Mesenchymal stem cell (in vitro differentiated cells and primary cell): ENCODE measurements around the gene DNAI7.

Experiments used
- DNase-seq: peaks from one replicate; pipeline ENCODE4 v3.0.0-alpha.2; 2013
- H2AFZ ChIP-seq: one replicate; pipeline ENCODE4 v1.6.1; 2013; ENCODE audit warnings: low read depth, mild to moderate bottlenecking, control low read depth, inconsistent platforms, low read length, moderate library complexity
- H2AK5ac ChIP-seq: 2 replicates; pipeline ENCODE4 v1.6.1; 2013; ENCODE audit warnings: low read length, moderate library complexity, mild to moderate bottlenecking, inconsistent platforms; ENCODE audit not compliant: severe bottlenecking
- H2BK120ac ChIP-seq: one replicate; pipeline ENCODE4 v1.6.1; 2013; ENCODE audit warnings: low read depth, mild to moderate bottlenecking, inconsistent platforms, low read length, moderate library complexity
- H2BK12ac ChIP-seq, 2 experiments: one replicate each; pipeline ENCODE4 v1.6.1; 2013; ENCODE audit warnings: inconsistent platforms in 2 of 2, low read length in 2 of 2, mild to moderate bottlenecking in 2 of 2, moderate library complexity in 2 of 2, control low read depth in 1 of 2
- H2BK15ac ChIP-seq: one replicate; pipeline ENCODE4 v1.6.1; 2013; ENCODE audit warnings: mild to moderate bottlenecking, low read depth, inconsistent platforms; ENCODE audit not compliant: poor library complexity, severe bottlenecking
- H2BK5ac ChIP-seq: 2 replicates; pipeline ENCODE4 v1.6.1; 2013; ENCODE audit warnings: low read depth, mild to moderate bottlenecking, low read length, control low read depth, inconsistent platforms; ENCODE audit not compliant: poor library complexity, severe bottlenecking
- H3K14ac ChIP-seq, 2 experiments: one replicate each; pipeline ENCODE4 v1.6.1; 2013; ENCODE audit warnings: inconsistent platforms in 2 of 2, low read length in 2 of 2, control low read depth in 1 of 2, mild to moderate bottlenecking in 1 of 2, moderate library complexity in 1 of 2
- H3K18ac ChIP-seq, 2 experiments: one replicate each; pipeline ENCODE4 v1.6.1; 2013; ENCODE audit warnings: inconsistent platforms in 2 of 2, low read length in 2 of 2, control low read depth in 1 of 2, low read depth in 1 of 2, mild to moderate bottlenecking in 1 of 2
- H3K23ac ChIP-seq, 2 experiments: one replicate each; pipeline ENCODE4 v1.6.1; 2013; ENCODE audit warnings: inconsistent platforms in 2 of 2, low read length in 2 of 2, mild to moderate bottlenecking in 2 of 2, moderate library complexity in 2 of 2, control low read depth in 1 of 2
- H3K27ac ChIP-seq: 2 replicates; pipeline ENCODE4 v1.5.1; 2013; ENCODE audit warnings: mild to moderate bottlenecking, moderate library complexity, low read length, control low read depth, inconsistent platforms; ENCODE audit not compliant: poor library complexity, severe bottlenecking
- H3K27me3 ChIP-seq, 2 experiments: 2 replicates each; pipeline versions ENCODE4 v1.6.1 to v1.7.0; 2013; ENCODE audit warnings: low read length in 2 of 2, mild to moderate bottlenecking in 2 of 2, moderate library complexity in 2 of 2, control low read depth in 1 of 2, inconsistent platforms in 1 of 2; ENCODE audit not compliant: control insufficient read depth in 1 of 2, insufficient read depth in 1 of 2
- H3K36me3 ChIP-seq, 2 experiments: 2 replicates each; pipeline versions ENCODE4 v1.6.1 to v1.7.0; 2013; ENCODE audit warnings: low read length in 2 of 2, control low read depth in 1 of 2, inconsistent platforms in 1 of 2, low read depth in 1 of 2, mild to moderate bottlenecking in 1 of 2; ENCODE audit not compliant: insufficient read depth in 2 of 2, control insufficient read depth in 1 of 2
- H3K4ac ChIP-seq, 2 experiments: one replicate each; pipeline ENCODE4 v1.6.1; 2013; ENCODE audit warnings: inconsistent platforms in 2 of 2, low read length in 2 of 2, mild to moderate bottlenecking in 2 of 2, moderate library complexity in 2 of 2, control low read depth in 1 of 2, low read depth in 1 of 2
- H3K4me1 ChIP-seq: 2 replicates; pipeline ENCODE4 v1.6.1; 2013; ENCODE audit warnings: low read depth, low read length, control low read depth; ENCODE audit not compliant: control insufficient read depth, insufficient read depth
- H3K4me2 ChIP-seq: 2 replicates; pipeline ENCODE4 v1.6.1; 2013; ENCODE audit warnings: low read length, mild to moderate bottlenecking, inconsistent platforms; ENCODE audit not compliant: poor library complexity, severe bottlenecking
- H3K4me3 ChIP-seq, 2 experiments: 2 replicates each; pipeline versions ENCODE4 v1.5.1 to v1.7.0; 2013; ENCODE audit warnings: low read length in 2 of 2, mild to moderate bottlenecking in 2 of 2, control low read depth in 1 of 2, low read depth in 1 of 2; ENCODE audit not compliant: insufficient read depth in 1 of 2
- H3K79me1 ChIP-seq: replicated peaks from 2 replicates; pipeline ENCODE4 v1.6.1; 2013; ENCODE audit warnings: mild to moderate bottlenecking, control low read depth, low read length, inconsistent platforms; ENCODE audit not compliant: poor library complexity, severe bottlenecking
- H3K9ac ChIP-seq: 2 replicates; pipeline ENCODE4 v1.7.0; 2013; ENCODE audit warnings: mild to moderate bottlenecking, low read length, moderate library complexity
- H3K9me3 ChIP-seq: 2 replicates; pipeline ENCODE4 v1.7.0; 2013; ENCODE audit warnings: mild to moderate bottlenecking, low read length; ENCODE audit not compliant: control insufficient read depth
- H4K8ac ChIP-seq: one replicate; pipeline ENCODE4 v1.6.1; 2013; ENCODE audit warnings: inconsistent platforms, mild to moderate bottlenecking, low read length, moderate library complexity
- H4K91ac ChIP-seq: one replicate; pipeline ENCODE4 v1.6.1; 2013; ENCODE audit warnings: mild to moderate bottlenecking, low read length, inconsistent platforms
- WGBS: methylation state at CpG from one replicate; pipeline ENCODE4 v1.1.7; 2013; ENCODE audit warnings: mixed read lengths; 5-methylcytosine and 5-hydroxymethylcytosine counted together

The DNAI7 gene

DNA sequence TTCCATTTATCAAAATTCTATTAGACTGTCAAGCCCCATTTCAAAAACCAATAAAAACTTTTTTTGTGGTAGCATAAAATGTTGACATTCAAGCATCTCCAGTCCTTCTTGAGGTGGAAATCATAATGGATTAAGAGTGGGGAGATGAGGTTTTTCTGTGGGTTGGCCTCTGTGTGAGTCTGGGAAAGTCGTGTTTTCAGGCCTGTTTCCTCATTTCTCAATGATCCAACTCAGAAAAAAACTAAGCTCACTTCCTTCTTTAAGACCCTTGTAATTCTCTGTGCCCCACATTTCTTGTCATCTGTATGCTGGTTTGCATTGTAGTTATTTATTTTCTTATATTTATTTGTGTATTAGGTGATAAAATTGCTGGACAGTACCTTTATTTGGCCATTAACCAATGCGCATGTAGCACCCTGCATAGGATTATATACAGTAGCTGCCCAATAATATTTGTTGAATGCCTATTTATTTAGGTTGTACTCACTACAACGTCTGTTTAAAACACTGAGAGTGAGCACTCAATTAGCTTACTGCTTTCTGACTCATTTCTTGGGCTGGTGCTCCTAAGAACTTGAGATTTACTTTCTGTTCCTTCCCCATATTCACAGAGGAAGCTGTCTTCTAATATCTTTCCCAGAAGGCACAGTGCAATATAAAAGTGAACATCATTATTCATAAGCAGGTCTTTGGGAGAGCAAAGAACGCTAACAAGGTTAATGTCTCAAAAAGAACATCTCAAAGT, 121.9 kb downstream of the DNAI7 start:
- no peak overlapping the region for H2BK120ac ChIP-seq

DNA sequence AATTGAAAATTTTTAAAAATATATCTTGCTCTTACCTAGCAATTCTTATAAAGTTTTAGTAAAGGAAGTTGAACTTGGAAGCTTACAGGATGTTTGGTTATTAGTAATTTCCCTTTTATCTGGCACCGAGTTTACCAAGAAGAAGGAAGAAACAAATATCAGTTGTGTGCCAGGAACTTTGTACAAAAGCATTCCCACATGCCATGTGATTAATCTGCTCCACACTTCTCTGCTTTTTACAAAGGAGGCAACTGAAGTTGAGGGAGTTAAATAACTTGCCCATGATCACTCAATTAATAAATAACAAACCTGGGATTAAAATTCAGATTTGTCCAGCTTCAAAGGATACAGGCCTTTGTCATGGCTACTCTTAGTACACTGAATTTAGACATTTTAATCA, 123.6 kb downstream of the DNAI7 start:
- H3K27ac ChIP-seq, result no peak overlapping the region
- no peak overlapping the region for H2AK5ac ChIP-seq

More for the DNA sequence above, 121.9 kb downstream of the DNAI7 start:
- Histone ChIP-seq H3K79me1 (no peaks in the 10 kb centered on the region), H3K4me3 (no peak overlapping the region), H3K36me3 (no peaks in the 10 kb centered on the region), H2BK5ac (no peak overlapping the region), H3K14ac (no peak overlapping the region), H3K4ac (no peak overlapping the region), H3K27me3 (no peaks in the 10 kb centered on the region), H3K23ac (no peak overlapping the region), H2BK15ac (no peak overlapping the region), H4K8ac (no peak overlapping the region), H2BK12ac (no peak overlapping the region), H3K27ac (no peak overlapping the region), H2AK5ac (no peak overlapping the region), H3K18ac (no peak overlapping the region), H3K4me2 (no peak overlapping the region), H3K9ac (no peak overlapping the region), H3K9me3 (no peaks in the 10 kb centered on the region), H2AFZ (no peak overlapping the region), H4K91ac (no peak overlapping the region), H3K4me1 (no peaks in the 10 kb centered on the region)
- no peak for DNase-seq
- WGBS, result 67% methylated on average over 1 of the region's 4 CpGs

DNA sequence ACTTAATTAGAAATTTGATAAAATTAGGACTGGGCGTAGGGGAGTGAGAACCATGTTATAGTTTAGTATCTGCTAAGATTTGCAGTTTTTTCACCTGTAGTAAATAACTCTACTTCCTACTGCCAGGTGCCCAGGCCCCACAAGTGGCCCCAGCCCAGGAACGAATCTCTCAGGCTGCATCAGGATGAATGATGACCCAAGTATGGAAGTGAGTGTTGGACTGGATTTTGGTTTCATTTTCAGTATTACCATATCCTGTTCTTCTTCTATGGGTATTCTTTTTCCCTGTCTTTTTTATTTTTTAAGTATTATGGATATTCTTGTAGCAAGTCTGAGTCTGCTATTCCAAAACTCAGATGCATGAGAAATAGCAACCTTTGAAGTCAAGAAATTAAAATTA, 125.7 kb downstream of the DNAI7 start:
- H4K8ac ChIP-seq, result no peak overlapping the region
- no peak overlapping the region for H2BK5ac ChIP-seq
- H2AK5ac ChIP-seq, result no peak overlapping the region
- H3K27me3 ChIP-seq, result peaks cover 0 to 5% of the 10 kb centered on the region in 2 experiments
- H2AFZ ChIP-seq, result no peak overlapping the region
- peak; percentile 18 for DNase-seq
- H4K91ac ChIP-seq, result no peak overlapping the region
- H3K23ac ChIP-seq, result no peak overlapping the region
- H2BK15ac ChIP-seq, result no peak overlapping the region
- no CpG with 5 or more reads among the region's 2 CpGs for WGBS
- no peak overlapping the region for H2BK12ac ChIP-seq
- no peaks in the 10 kb centered on the region for H3K36me3 ChIP-seq
- peak overlapping the region in 1 of 2 experiments; percentile 40 for H3K4me3 ChIP-seq
- H3K14ac ChIP-seq, result no peak overlapping the region
- H3K4me2 ChIP-seq, result no peak overlapping the region
- H3K4ac ChIP-seq, result no peak overlapping the region
- no peaks in the 10 kb centered on the region for H3K9me3 ChIP-seq
- H3K4me1 ChIP-seq, result no peaks in the 10 kb centered on the region
- no peak overlapping the region for H2BK120ac ChIP-seq
- no peak overlapping the region for H3K9ac ChIP-seq
- H3K18ac ChIP-seq, result no peak overlapping the region
- no peaks in the 10 kb centered on the region for H3K79me1 ChIP-seq
- H3K27ac ChIP-seq, result no peak overlapping the region

More for the DNA sequence above, 123.6 kb downstream of the DNAI7 start:
- H3K4me1 ChIP-seq, result no peaks in the 10 kb centered on the region
- H3K36me3 ChIP-seq, result no peaks in the 10 kb centered on the region
- H3K27me3 ChIP-seq, result no peaks in the 10 kb centered on the region
- H4K91ac ChIP-seq, result no peak overlapping the region
- no peak overlapping the region for H2BK15ac ChIP-seq
- H3K9me3 ChIP-seq, result no peaks in the 10 kb centered on the region
- H3K9ac ChIP-seq, result no peak overlapping the region
- H3K4ac ChIP-seq, result no peak overlapping the region
- no peak overlapping the region for H2AFZ ChIP-seq
- no peak overlapping the region for H3K14ac ChIP-seq
- no peak for DNase-seq
- no CpG with 5 or more reads among the region's 1 CpG for WGBS
- no peak overlapping the region for H2BK120ac ChIP-seq
- H2BK5ac ChIP-seq, result no peak overlapping the region
- H3K4me2 ChIP-seq, result no peak overlapping the region
- H3K79me1 ChIP-seq, result no peaks in the 10 kb centered on the region
- no peak overlapping the region for H2BK12ac ChIP-seq
- H3K23ac ChIP-seq, result no peak overlapping the region
- no peak overlapping the region for H3K4me3 ChIP-seq
- H4K8ac ChIP-seq, result no peak overlapping the region
- no peak overlapping the region for H3K18ac ChIP-seq

DNA sequence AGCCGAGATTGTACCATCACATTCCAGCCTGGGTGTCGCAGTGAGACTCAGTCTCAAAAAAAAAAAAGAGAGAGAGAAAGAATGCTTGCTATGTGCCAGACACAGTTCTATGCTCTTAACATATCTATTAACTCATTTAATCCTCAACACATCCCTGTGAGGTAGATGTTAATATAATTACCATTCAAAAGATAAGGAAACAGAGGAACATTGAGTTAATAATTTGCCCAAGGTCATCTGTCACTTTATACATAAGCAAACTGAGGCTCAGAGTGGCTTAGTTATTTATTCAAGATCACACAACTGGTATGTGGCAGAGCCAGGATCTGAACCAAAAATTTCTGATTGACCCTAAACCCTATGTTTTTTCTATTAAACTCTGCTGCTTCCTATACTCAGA, 129.9 kb downstream of the DNAI7 start:
- no peak for DNase-seq
- Histone ChIP-seq H4K91ac (no peak overlapping the region), H3K36me3 (no peaks in the 10 kb centered on the region), H3K27me3 (peaks cover 0 to 5% of the 10 kb centered on the region in 2 experiments), H3K9me3 (no peaks in the 10 kb centered on the region), H2AFZ (no peak overlapping the region), H3K14ac (no peak overlapping the region), H3K23ac (no peak overlapping the region), H3K79me1 (no peaks in the 10 kb centered on the region), H3K4me1 (no peaks in the 10 kb centered on the region), H3K9ac (no peak overlapping the region), H3K4ac (no peak overlapping the region), H3K4me3 (no peak overlapping the region), H2AK5ac (no peak overlapping the region), H3K18ac (no peak overlapping the region), H2BK120ac (no peak overlapping the region), H2BK5ac (no peak overlapping the region), H4K8ac (no peak overlapping the region), H3K27ac (no peak overlapping the region), H2BK15ac (no peak overlapping the region), H2BK12ac (no peak overlapping the region), H3K4me2 (no peak overlapping the region)
- no CpG with 5 or more reads among the region's 2 CpGs for WGBS
